A673 (cell line): ENCODE measurements around the gene ATP2A2. TPM values are rescaled to one million over a fixed set of nuclear protein-coding genes. Genes with fewer than 3 reads are reported as not detected.
"Not testable (repeated sequence)": the region's sequence is repeated elsewhere in the genome, so short reads cannot be mapped to it uniquely, and the experiment has no call there.

ENCODE experiments used
- BruUV-seq: library from RNA; stranded (reverse); fragments of 400-500 nt; replicated peaks from 2 replicates; lab custom pipeline; 2021; lab: Mats Ljungman, UMichigan
- CTCF ChIA-PET: fragments of 300-600 bp; sonication (Branson Sonifier 250); formaldehyde crosslinking; loops from one replicate; lab custom pipeline; 2022; ENCODE audit warnings: antibody characterized with exemption; lab: Charles Lee
- POLR2A ChIA-PET: fragments of 300-600 bp; sonication (Branson Sonifier 250); formaldehyde crosslinking; loops from one replicate; lab custom pipeline; 2022; ENCODE audit warnings: antibody characterized with exemption; ENCODE audit not compliant: low non-redundant PET; lab: Charles Lee
- DNase-seq: peaks from one replicate; pipeline ENCODE4 v3.0.0-alpha.2; 2015; ENCODE audit warnings: low spot score
- H3K27ac ChIP-seq: fragments of 200-600 bp; sonication (generic); 2 replicates; pipeline ENCODE4 v1.5.1; 2016; ENCODE audit warnings: mixed run types, low read depth, mild to moderate bottlenecking, mixed read lengths, antibody characterized with exemption, low read length; ENCODE audit not compliant: poor library complexity, severe bottlenecking
- H3K27me3 ChIP-seq: fragments of 200-600 bp; sonication (generic); replicated peaks from 2 replicates; pipeline ENCODE4 v1.6.1; 2017; ENCODE audit warnings: mixed run types, low read depth, mild to moderate bottlenecking, mixed read lengths, antibody characterized with exemption, low read length; ENCODE audit not compliant: insufficient read depth, poor library complexity
- H3K36me3 ChIP-seq: fragments of 200-600 bp; sonication (generic); 2 replicates; pipeline ENCODE4 v1.6.1; 2016; ENCODE audit warnings: mixed run types, mild to moderate bottlenecking, mixed read lengths, antibody characterized with exemption, low read length; ENCODE audit not compliant: insufficient read depth, poor library complexity, severe bottlenecking
- H3K4me1 ChIP-seq: fragments of 200-600 bp; sonication (generic); 2 replicates; pipeline ENCODE4 v1.6.1; 2017; ENCODE audit warnings: mixed run types, mild to moderate bottlenecking, mixed read lengths, antibody characterized with exemption, low read length; ENCODE audit not compliant: insufficient read depth, poor library complexity, severe bottlenecking
- H3K4me3 ChIP-seq: fragments of 200-600 bp; sonication (generic); 2 replicates; pipeline ENCODE4 v1.5.1; 2016; ENCODE audit warnings: low read depth, mixed run types, mild to moderate bottlenecking, mixed read lengths, low read length; ENCODE audit not compliant: poor library complexity, severe bottlenecking
- H3K9me3 ChIP-seq: fragments of 200-600 bp; sonication (generic); 2 replicates; pipeline ENCODE4 v1.6.1; 2016; ENCODE audit warnings: mixed run types, low read depth, mild to moderate bottlenecking, mixed read lengths, antibody characterized with exemption, low read length; ENCODE audit not compliant: poor library complexity, severe bottlenecking
- CTCF ChIP-seq: fragments of 300-800, 200-600 bp; sonication (generic); conservative IDR thresholded peaks from 2 replicates; pipeline ENCODE4 v1.5.1; 2017; ENCODE audit warnings: low read depth, mild to moderate bottlenecking, antibody characterized with exemption, low read length, moderate library complexity, mixed read lengths
- EZH2 ChIP-seq: fragments of 200-600 bp; sonication (generic); IDR thresholded peaks from 2 replicates; pipeline ENCODE4 v1.6.1; 2017; ENCODE audit warnings: borderline replicate concordance, low read depth, mild to moderate bottlenecking, mixed read lengths, antibody characterized with exemption, low read length; ENCODE audit not compliant: poor library complexity, severe bottlenecking
- intact Hi-C: fragments of 100-400 bp; cut with micrococcal nuclease; formaldehyde crosslinking; loops from one replicate; pipeline ENCODE4 v1.10.0; 2022; ENCODE audit not compliant: unreplicated experiment
- total RNA-seq: library from RNA; stranded (reverse); gene quantifications from 2 replicates; pipeline ENCODE4 v1.2.3, GENCODE V29; 2021

ATP2A2 gene
- total RNA-seq, 1 experiment from 2014 or later, result 333 TPM

DNA sequence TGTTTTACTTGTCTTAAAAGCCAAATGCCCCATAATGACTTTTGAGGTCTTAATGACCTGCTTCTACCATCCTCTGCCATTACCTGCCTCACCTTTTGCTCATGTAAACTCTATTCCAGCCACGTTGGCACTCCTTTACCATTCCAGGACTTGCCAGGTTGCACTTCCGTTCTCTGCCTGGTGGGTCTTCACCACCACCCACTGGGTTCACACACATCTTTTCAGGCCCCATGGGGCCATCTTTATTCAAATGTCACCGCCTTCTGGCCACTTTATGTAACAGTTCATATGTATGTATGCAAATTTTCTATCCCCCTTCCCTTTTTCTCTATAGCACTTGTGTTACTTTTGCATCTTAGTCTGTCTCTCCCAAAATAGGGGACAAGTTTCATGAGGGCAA lies 57.7 kb downstream of the ATP2A2 start:
- peak; percentile 65 for DNase-seq
- Histone ChIP-seq H3K27ac (no peak overlapping the region), H3K9me3 (no peaks in the 10 kb centered on the region), H3K4me3 (no peak overlapping the region), H3K4me1 (no peaks in the 10 kb centered on the region), H3K36me3 (peaks cover 99% of the 10 kb centered on the region), H3K27me3 (no peaks in the 10 kb centered on the region)
- no TSS peak for BruUV-seq
- TF ChIP-seq EZH2 (no peak), CTCF (peak; percentile 31; the same call in 1 of the 2 replicates)
- intact Hi-C loops, result no loop called here
- POLR2A ChIA-PET, result no interaction called here
- CTCF ChIA-PET, result no interaction called here

GRCh38 chr12:110339184-110339952 lies 58.3 kb downstream of the ATP2A2 start:
- TF ChIP-seq CTCF, result no peak
- TF ChIP-seq EZH2, result no peak
- ChIA-PET CTCF (no interaction called here), POLR2A (no interaction called here)
- intact Hi-C loops, result no loop called here
- H3K9me3 ChIP-seq, result no peaks in the 10 kb centered on the region
- H3K27me3 ChIP-seq, result no peaks in the 10 kb centered on the region
- H3K4me3 ChIP-seq, result no peak overlapping the region
- H3K36me3 ChIP-seq, result peaks cover 99% of the 10 kb centered on the region
- no peak for DNase-seq
- BruUV-seq, result no TSS peak
- H3K4me1 ChIP-seq, result peaks cover 1% of the 10 kb centered on the region
- no peak overlapping the region for H3K27ac ChIP-seq

- CTCF ChIA-PET, H3K9me3 ChIP-seq, BruUV-seq, H3K27me3 ChIP-seq, DNase-seq, POLR2A ChIA-PET, H3K27ac ChIP-seq, H3K4me3 ChIP-seq, intact Hi-C loops: not testable (repeated sequence)
- peaks cover 99% of the 10 kb centered on the region for H3K36me3 ChIP-seq
- H3K4me1 ChIP-seq, result peaks cover 10% of the 10 kb centered on the region
Observed at GRCh38 chr12:110340261-110340660, 59.2 kb downstream of the ATP2A2 start.

- Histone ChIP-seq H3K27ac (no peak overlapping the region), H3K4me3 (no peak overlapping the region), H3K4me1 (peaks cover 15% of the 10 kb centered on the region), H3K27me3 (no peaks in the 10 kb centered on the region), H3K36me3 (peaks cover 99% of the 10 kb centered on the region), H3K9me3 (no peaks in the 10 kb centered on the region)
- DNase-seq, result no peak
- ChIA-PET POLR2A (no interaction called here), CTCF (no interaction called here)
- intact Hi-C loops, result no loop called here
- TF ChIP-seq CTCF, result no peak
- no peak for TF ChIP-seq EZH2
- BruUV-seq, result no TSS peak
Observed at GRCh38 chr12:110340706-110341105, 59.7 kb downstream of the ATP2A2 start.
